K562 (cell line): ENCODE measurements around the gene PTPN14.

Source experiments
- BRD4 ChIP-seq: fragments of 200-600 bp; sonication (generic); IDR thresholded peaks from 2 replicates; pipeline ENCODE4 v1.6.1; 2017; ENCODE audit warnings: inconsistent platforms
- CTCF ChIP-seq, 3 experiments: IDR thresholded peaks in 2 of 3; conservative IDR thresholded peaks in 1 of 3; 2 replicates each; pipeline ENCODE4 v1.5.1; 2011 to 2012; ENCODE audit warnings: low read length in 3 of 3, mild to moderate bottlenecking in 3 of 3, control low read depth in 2 of 3, improper control_type of control experiment in 1 of 3, inconsistent platforms in 1 of 3, low read depth in 1 of 3, mixed read lengths in 1 of 3, moderate library complexity in 1 of 3; ENCODE audit not compliant: insufficient read depth in 2 of 3
- ESRRA ChIP-seq: fragments of 450-650 bp; IDR thresholded peaks from 2 replicates; pipeline ENCODE4 v1.6.1; 2014; ENCODE audit warnings: low read depth, mild to moderate bottlenecking, moderate library complexity, borderline replicate concordance
- JUNB ChIP-seq: fragments of 450-650 bp; formaldehyde crosslinking; conservative IDR thresholded peaks from 2 replicates; pipeline ENCODE4 v1.4.0; 2020; ENCODE audit warnings: mild to moderate bottlenecking
- KLF16 ChIP-seq: IDR thresholded peaks from 2 replicates; pipeline ENCODE4 v1.6.1; 2016; ENCODE audit warnings: antibody characterized with exemption
- OTX1 ChIP-seq: fragments of 450-650 bp; formaldehyde crosslinking; IDR thresholded peaks from 2 replicates; pipeline ENCODE4 v1.4.0; 2022; ENCODE audit warnings: mild to moderate bottlenecking
- POLR2A ChIP-seq: fragments of 450-650 bp; conservative IDR thresholded peaks from 2 replicates; pipeline ENCODE4 v1.6.1; 2016
- RBM34 ChIP-seq: fragments of 200-400 bp; formaldehyde crosslinking; IDR thresholded peaks from 2 replicates; pipeline ENCODE4 v1.6.1; 2018; ENCODE audit warnings: low read length, borderline replicate concordance; ENCODE audit not compliant: insufficient read depth
- TCF7 ChIP-seq: sonication (generic); IDR thresholded peaks from 2 replicates; pipeline ENCODE4 v1.6.1; 2016; ENCODE audit warnings: antibody characterized with exemption, borderline replicate concordance
- TEAD4 ChIP-seq, 2 experiments: sonication (generic) in 1 of 2; formaldehyde crosslinking in 1 of 2; IDR thresholded peaks; 2 replicates each; pipeline versions ENCODE4 v1.6.1 to v1.8.0; 2012 to 2022; ENCODE audit warnings: borderline replicate concordance in 1 of 2, inconsistent platforms in 1 of 2, low read length in 1 of 2, mild to moderate bottlenecking in 1 of 2, missing genetic modification reagents in 1 of 2
- ZFX ChIP-seq: sonication (generic); formaldehyde crosslinking; IDR thresholded peaks from 2 replicates; pipeline ENCODE4 v1.8.0; 2022; ENCODE audit warnings: mild to moderate bottlenecking, missing genetic modification reagents, moderate library complexity

DNA sequence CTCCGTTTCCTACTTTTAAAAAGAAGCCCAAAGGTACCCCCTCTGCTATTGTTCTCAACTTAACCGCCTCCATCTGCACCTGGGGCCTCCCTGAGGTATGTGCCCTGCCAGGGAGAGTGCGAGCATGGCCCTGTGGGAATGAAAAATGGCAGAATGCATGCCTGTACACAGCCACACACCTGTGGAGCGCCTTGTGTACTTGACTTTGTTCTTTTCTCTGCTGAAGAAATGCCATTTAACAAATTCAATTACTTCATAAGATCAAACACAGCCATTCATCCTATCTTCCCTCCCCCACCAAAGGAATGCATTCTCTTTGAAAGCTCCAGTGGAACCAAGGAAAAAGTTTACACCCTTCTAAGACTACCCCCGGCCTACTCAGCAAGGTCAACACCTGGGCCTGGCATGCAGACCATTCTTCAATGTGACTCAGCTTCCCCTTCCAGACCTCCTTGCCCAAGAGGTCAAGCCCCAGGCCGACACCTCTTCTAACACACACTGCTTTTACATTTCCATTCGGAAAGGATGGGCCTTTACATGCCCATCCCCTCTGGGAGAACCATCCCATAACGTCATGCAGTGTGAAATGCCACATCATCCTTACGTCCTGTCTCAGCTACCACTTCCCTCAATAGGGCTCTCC, 146.7 kb downstream of the PTPN14 start:
- TF ChIP-seq JUNB (no peak), TCF7 (no peak), ESRRA (no peak), ZFX (CRISPR knock-in tag) (no peak), RBM34 (no peak), CTCF (IDR thresholded peaks at IDR 0.05 in 2 of 3, conservative IDR thresholded peaks at IDR 0.05 in 1 of 3; ENCODE audit: insufficient read depth in 2 of 3, low read depth in 1 of 3, low read length in 3 of 3) (no peak), OTX1 (CRISPR knock-in tag) (no peak), POLR2A (no peak), TEAD4 (IDR thresholded peaks at IDR 0.05; ENCODE audit: low read length) (no peak), TEAD4 (CRISPR knock-in tag; IDR thresholded peaks at IDR 0.05; ENCODE audit: borderline replicate concordance) (no peak), BRD4 (no peak), KLF16 (no peak)
